PC-9 (cell line): Measurements from ENCODE around the gene DSC2. TPM values are rescaled to one million over a fixed set of nuclear protein-coding genes. Genes with fewer than 3 reads are reported as not detected.

ENCODE experiments used
- BruUV-seq: library from RNA; stranded (reverse); fragments of 400-500 nt; replicated peaks from 2 replicates; lab custom pipeline; 2021; lab: Mats Ljungman, UMichigan
- CTCF ChIA-PET: fragments of 300-600 bp; sonication (Branson Sonifier 250); formaldehyde crosslinking; loops from one replicate; lab custom pipeline; 2022; ENCODE audit warnings: antibody characterized with exemption; lab: Charles Lee
- POLR2A ChIA-PET: fragments of 300-600 bp; sonication (Branson Sonifier 250); formaldehyde crosslinking; loops from one replicate; lab custom pipeline; 2022; ENCODE audit warnings: antibody characterized with exemption; ENCODE audit not compliant: unreplicated experiment; lab: Charles Lee
- DNase-seq, 2 experiments: peaks; one replicate each; pipeline versions ENCODE4 v3.0.0 to v3.0.0-alpha.2; 2015 to 2022; ENCODE audit warnings: mixed read lengths in 1 of 2
- H2AFZ ChIP-seq: fragments of 200-600 bp; sonication (generic); 2 replicates; pipeline ENCODE4 v1.8.1; 2017; ENCODE audit warnings: antibody characterized with exemption
- H3F3A ChIP-seq: fragments of 200-600 bp; sonication (generic); 2 replicates; pipeline ENCODE4 v1.8.1; 2017; ENCODE audit warnings: antibody characterized with exemption, mild to moderate bottlenecking, low read depth; ENCODE audit not compliant: insufficient read depth
- H3K27ac ChIP-seq: fragments of 200-600 bp; sonication (generic); 2 replicates; pipeline ENCODE4 v1.6.1; 2016; ENCODE audit warnings: mixed run types
- H3K27me3 ChIP-seq: fragments of 200-600 bp; sonication (generic); 2 replicates; pipeline ENCODE4 v1.6.1; 2016; ENCODE audit warnings: low read depth, mixed run types; ENCODE audit not compliant: insufficient read depth
- H3K36me3 ChIP-seq: fragments of 200-600 bp; sonication (generic); 2 replicates; pipeline ENCODE4 v1.6.1; 2016; ENCODE audit warnings: low read depth, mixed run types
- H3K4me1 ChIP-seq: fragments of 200-600 bp; sonication (generic); replicated peaks from 2 replicates; pipeline ENCODE4 v1.6.1; 2016; ENCODE audit warnings: mixed run types; ENCODE audit not compliant: insufficient read depth
- H3K4me2 ChIP-seq: fragments of 200-600 bp; sonication (generic); 2 replicates; pipeline ENCODE4 v1.6.1; 2017; ENCODE audit warnings: mixed run types
- H3K4me3 ChIP-seq: fragments of 200-600 bp; sonication (generic); 2 replicates; pipeline ENCODE4 v1.6.1; 2016; ENCODE audit warnings: mixed run types
- H3K79me2 ChIP-seq: fragments of 200-600 bp; sonication (generic); 2 replicates; pipeline ENCODE4 v1.6.1; 2017; ENCODE audit warnings: low read depth, mixed run types
- H3K9me2 ChIP-seq: fragments of 200-600 bp; sonication (generic); 2 replicates; pipeline ENCODE4 v1.8.1; 2017; ENCODE audit warnings: mild to moderate bottlenecking; ENCODE audit not compliant: insufficient read depth
- H3K9me3 ChIP-seq: fragments of 200-600 bp; sonication (generic); 2 replicates; pipeline ENCODE4 v1.8.1; 2016; ENCODE audit warnings: low read depth; ENCODE audit not compliant: insufficient read depth
- H4K20me1 ChIP-seq: fragments of 200-600 bp; sonication (generic); 2 replicates; pipeline ENCODE4 v1.8.1; 2017; ENCODE audit not compliant: insufficient read depth
- CTCF ChIP-seq: fragments of 200-600 bp; sonication (generic); conservative IDR thresholded peaks from 2 replicates; pipeline ENCODE4 v1.6.1; 2017; ENCODE audit warnings: mixed run types, antibody characterized with exemption, mild to moderate bottlenecking, moderate library complexity
- EZH2 ChIP-seq: fragments of 200-600 bp; sonication (generic); IDR thresholded peaks from 2 replicates; pipeline ENCODE4 v1.8.0; 2017; ENCODE audit warnings: antibody characterized with exemption, low read depth
- intact Hi-C: fragments of 100-400 bp; cut with micrococcal nuclease; formaldehyde crosslinking; loops from one replicate; pipeline ENCODE4 v1.10.0; 2022; ENCODE audit not compliant: unreplicated experiment
- total RNA-seq: library from RNA; stranded (reverse); gene quantifications from 2 replicates; pipeline ENCODE4 v1.2.3, GENCODE V29; 2021

Gene DSC2
- total RNA-seq, 1 experiment from 2014 or later = 16.5 TPM

- TF ChIP-seq EZH2 = no peak
- TF ChIP-seq CTCF = no peak
- intact Hi-C loops = no loop called here
- Histone ChIP-seq H3K79me2 (no peaks in the 10 kb centered on the region), H3K4me1 (no peaks in the 10 kb centered on the region), H4K20me1 (no peaks in the 10 kb centered on the region), H3K36me3 (no peaks in the 10 kb centered on the region), H2AFZ (no peak overlapping the region), H3K4me2 (no peak overlapping the region), H3K9me3 (no peaks in the 10 kb centered on the region), H3F3A (no peaks in the 10 kb centered on the region), H3K9me2 (no peaks in the 10 kb centered on the region), H3K27ac (no peak overlapping the region), H3K4me3 (no peak overlapping the region), H3K27me3 (no peaks in the 10 kb centered on the region)
- no peak for DNase-seq
- POLR2A ChIA-PET = no interaction called here
- BruUV-seq = no TSS peak
- CTCF ChIA-PET = no interaction called here
These were observed 45.9 kb downstream of the DSC2 start for GRCh38 chr18:31056296-31056695.

- Histone ChIP-seq H3K4me1 (no peaks in the 10 kb centered on the region), H3K4me2 (no peak overlapping the region), H4K20me1 (no peaks in the 10 kb centered on the region), H3K79me2 (no peaks in the 10 kb centered on the region), H3K4me3 (no peak overlapping the region), H3F3A (no peaks in the 10 kb centered on the region), H2AFZ (no peak overlapping the region), H3K9me2 (no peaks in the 10 kb centered on the region), H3K36me3 (no peaks in the 10 kb centered on the region), H3K27me3 (no peaks in the 10 kb centered on the region), H3K27ac (no peak overlapping the region), H3K9me3 (no peaks in the 10 kb centered on the region)
- ChIA-PET POLR2A (no interaction called here), CTCF (no interaction called here)
- DNase-seq = no peak
- no TSS peak for BruUV-seq
- TF ChIP-seq CTCF (no peak), EZH2 (no peak)
- intact Hi-C loops = no loop called here
These were observed 51.6 kb downstream of the DSC2 start for GRCh38 chr18:31050635-31051034.

GRCh38 chr18:31049189-31049588, 53.0 kb downstream of the DSC2 start:
- Histone ChIP-seq H3K4me3 (no peak overlapping the region), H3K9me2 (no peaks in the 10 kb centered on the region), H3K4me2 (no peak overlapping the region), H3F3A (no peaks in the 10 kb centered on the region), H3K9me3 (no peaks in the 10 kb centered on the region), H3K27me3 (no peaks in the 10 kb centered on the region), H2AFZ (no peak overlapping the region), H3K27ac (no peak overlapping the region), H3K36me3 (no peaks in the 10 kb centered on the region), H3K79me2 (no peaks in the 10 kb centered on the region), H4K20me1 (no peaks in the 10 kb centered on the region), H3K4me1 (no peaks in the 10 kb centered on the region)
- no peak for DNase-seq
- ChIA-PET CTCF (no interaction called here), POLR2A (no interaction called here)
- intact Hi-C loops = no loop called here
- TF ChIP-seq EZH2 (no peak), CTCF (no peak)
- BruUV-seq = no TSS peak
